Activated naive CD4-positive, alpha-beta T cell treated with anti-CD3 and anti-CD28 coated beads, Interleukin-2, amount 10 ng/mL, durations not matched to agents 7 days and 5 days (primary cell): ENCODE data around the gene ZBTB16.
A peak's percentile ranks its signal among the peaks of the same experiment; 100 is the strongest.

Experiments
- CTCF ChIA-PET: fragments of 350-600 bp; sonication (Branson Sonifier 250); formaldehyde crosslinking; loops from one replicate; lab custom pipeline; 2021; ENCODE audit warnings: antibody characterized with exemption; lab: Charles Lee
- DNase-seq: peaks from one replicate; pipeline ENCODE4 v3.0.0-alpha.2; 2020
- H3K27ac Mint-ChIP-seq: one replicate; pipeline ENCODE4 v1.8.0; 2021; ENCODE audit warnings: mild to moderate bottlenecking, moderate library complexity, mixed read lengths
- H3K27me3 Mint-ChIP-seq: one replicate; pipeline ENCODE4 v1.8.0; 2021; ENCODE audit warnings: mild to moderate bottlenecking, mixed read lengths
- H3K36me3 Mint-ChIP-seq: one replicate; pipeline ENCODE4 v1.8.0; 2021; ENCODE audit warnings: mixed read lengths
- H3K4me1 Mint-ChIP-seq: one replicate; pipeline ENCODE4 v1.8.0; 2021; ENCODE audit warnings: mixed read lengths
- H3K4me3 Mint-ChIP-seq: one replicate; pipeline ENCODE4 v1.8.0; 2021; ENCODE audit warnings: mild to moderate bottlenecking, moderate library complexity, mixed read lengths
- H3K9me3 Mint-ChIP-seq: one replicate; pipeline ENCODE4 v1.8.0; 2021; ENCODE audit warnings: mixed read lengths

The ZBTB16 gene

DNA sequence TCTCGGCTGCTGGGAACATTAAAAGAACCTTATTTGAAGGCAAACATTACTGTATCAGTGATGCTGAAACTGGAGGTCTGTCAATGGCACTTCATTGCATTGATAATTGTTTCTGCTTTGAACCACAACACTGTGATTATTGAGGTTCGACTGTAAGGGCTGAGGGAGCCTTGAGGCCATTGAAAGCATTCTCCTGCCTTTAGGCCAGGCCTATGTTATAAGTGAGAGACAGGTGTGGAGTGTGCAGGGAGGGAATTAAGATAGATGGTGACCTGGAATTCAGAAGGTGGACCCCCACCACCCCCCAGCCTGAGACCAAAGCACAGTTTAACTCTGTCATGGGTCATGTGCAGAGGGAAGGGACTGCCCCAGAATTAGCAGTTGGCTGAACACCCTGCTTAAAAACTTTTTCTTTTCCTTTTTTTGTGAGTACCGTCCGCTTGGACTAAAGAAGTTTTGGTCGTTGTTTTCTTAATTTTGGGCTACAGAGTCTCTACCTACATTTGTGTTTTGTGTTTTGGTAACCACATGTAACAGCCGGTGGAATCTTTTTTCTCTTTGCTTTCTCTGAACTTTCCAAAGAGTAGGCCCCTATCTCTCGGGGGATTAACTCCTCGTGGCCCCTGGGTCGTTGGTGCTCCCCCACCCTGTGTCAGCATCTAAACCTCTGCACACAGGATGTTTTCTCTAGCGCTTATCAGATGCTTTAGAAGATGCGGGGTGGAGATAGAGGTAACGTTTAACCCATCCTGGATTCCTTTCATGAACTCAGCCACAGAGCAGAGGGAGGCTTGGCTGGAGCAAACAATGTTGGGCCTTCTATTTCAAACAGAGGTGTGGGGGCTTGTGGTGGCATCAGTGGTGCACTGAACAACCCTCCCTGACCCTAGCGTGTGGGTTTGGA, 43.7 kb downstream of the ZBTB16 start:
- H3K4me3 Mint-ChIP-seq: peak overlapping the region; percentile 8
- peaks cover 39% of the 10 kb centered on the region for H3K4me1 Mint-ChIP-seq
- H3K9me3 Mint-ChIP-seq: no peaks in the 10 kb centered on the region
- peak; percentile 50 for DNase-seq
- peaks cover 40% of the 10 kb centered on the region for H3K27me3 Mint-ChIP-seq
- peak overlapping the region; percentile 84 for H3K27ac Mint-ChIP-seq
- CTCF ChIA-PET: no interaction called here
- peaks cover 1% of the 10 kb centered on the region for H3K36me3 Mint-ChIP-seq

DNA sequence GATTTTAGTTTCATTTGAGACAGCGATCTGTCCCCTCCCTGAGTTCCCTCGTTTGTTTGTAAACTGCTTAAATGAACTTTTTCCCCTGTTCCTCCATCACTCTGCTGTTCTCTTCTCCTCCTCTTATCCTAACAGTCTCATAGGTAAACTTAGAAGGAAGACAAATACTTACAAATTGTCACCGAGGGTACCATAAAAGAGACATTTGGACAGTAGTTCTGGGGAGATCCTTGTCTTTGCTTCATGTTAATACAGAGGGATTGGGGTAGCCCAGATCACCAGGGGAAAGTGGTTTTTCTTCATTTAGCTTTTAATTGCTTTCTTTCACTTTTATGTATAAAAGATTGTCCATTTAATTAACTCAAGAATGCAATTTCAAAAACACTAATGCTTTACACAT, 46.1 kb downstream of the ZBTB16 start:
- Mint-ChIP-seq H3K9me3 (no peaks in the 10 kb centered on the region), H3K27ac (no peak overlapping the region), H3K36me3 (peaks cover 1% of the 10 kb centered on the region), H3K4me1 (peaks cover 44% of the 10 kb centered on the region), H3K27me3 (peaks cover 48% of the 10 kb centered on the region), H3K4me3 (no peak overlapping the region)
- CTCF ChIA-PET: interaction anchor here (1.2 kb wide), 1 partner anchor 156 kb away, joined by 3 read pairs; no protein-coding TSS in a partner anchor
- no peak for DNase-seq

DNA sequence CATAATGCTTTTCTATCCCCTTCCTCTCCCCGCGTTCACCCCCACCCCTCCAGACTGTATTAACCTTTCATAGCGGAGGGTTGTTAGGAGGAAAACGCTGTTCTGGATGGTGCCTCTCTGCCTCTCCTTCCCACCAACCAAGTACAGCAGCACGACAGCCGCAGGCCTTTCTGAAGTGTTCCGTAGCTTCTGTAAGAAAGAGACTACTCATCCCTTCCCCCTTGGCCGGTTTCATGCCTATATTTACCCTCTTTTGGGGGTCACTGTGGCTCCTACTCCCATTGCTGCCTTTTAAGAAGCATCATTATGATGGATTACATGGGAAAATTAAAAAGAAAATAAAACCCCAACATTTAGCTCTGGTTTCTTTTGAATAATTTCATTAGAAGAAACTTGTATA, 46.5 kb downstream of the ZBTB16 start:
- Mint-ChIP-seq H3K4me1 (peaks cover 45% of the 10 kb centered on the region), H3K27ac (no peak overlapping the region), H3K27me3 (peaks cover 49% of the 10 kb centered on the region), H3K36me3 (peaks cover 1% of the 10 kb centered on the region), H3K4me3 (no peak overlapping the region), H3K9me3 (no peaks in the 10 kb centered on the region)
- DNase-seq: no peak
- CTCF ChIA-PET: interaction anchor here (1.2 kb wide), 1 partner anchor 155 kb away, joined by 3 read pairs; no protein-coding TSS in a partner anchor

DNA sequence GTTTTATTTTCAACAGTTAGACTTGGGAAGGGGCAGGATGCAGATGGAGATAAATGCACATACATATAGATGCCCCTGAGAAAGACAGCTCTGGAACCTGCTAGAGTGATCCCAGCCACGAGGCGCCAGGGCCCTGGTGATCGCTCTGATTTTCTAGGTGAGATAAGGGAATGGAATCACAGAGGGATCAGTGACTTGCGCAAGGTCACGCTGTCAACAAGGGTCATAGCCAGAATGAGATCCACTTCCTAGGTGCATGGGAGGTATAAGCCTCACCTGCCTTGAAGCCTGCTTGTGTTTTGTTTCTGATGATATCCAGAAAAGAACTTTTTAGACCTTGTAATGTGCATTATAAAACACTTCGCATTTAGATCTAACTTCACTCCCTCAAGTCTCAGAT, 47.5 kb downstream of the ZBTB16 start:
- H3K36me3 Mint-ChIP-seq: peaks cover 1% of the 10 kb centered on the region
- CTCF ChIA-PET: interaction anchor here (0.6 to 1.2 kb wide), 2 partner anchors 25 to 154 kb away, joined by 3 to 4 read pairs; no protein-coding TSS in a partner anchor
- DNase-seq: no peak
- H3K27me3 Mint-ChIP-seq: peaks cover 54% of the 10 kb centered on the region
- H3K4me3 Mint-ChIP-seq: no peak overlapping the region
- H3K27ac Mint-ChIP-seq: no peak overlapping the region
- H3K9me3 Mint-ChIP-seq: no peaks in the 10 kb centered on the region
- peaks cover 48% of the 10 kb centered on the region for H3K4me1 Mint-ChIP-seq

DNA sequence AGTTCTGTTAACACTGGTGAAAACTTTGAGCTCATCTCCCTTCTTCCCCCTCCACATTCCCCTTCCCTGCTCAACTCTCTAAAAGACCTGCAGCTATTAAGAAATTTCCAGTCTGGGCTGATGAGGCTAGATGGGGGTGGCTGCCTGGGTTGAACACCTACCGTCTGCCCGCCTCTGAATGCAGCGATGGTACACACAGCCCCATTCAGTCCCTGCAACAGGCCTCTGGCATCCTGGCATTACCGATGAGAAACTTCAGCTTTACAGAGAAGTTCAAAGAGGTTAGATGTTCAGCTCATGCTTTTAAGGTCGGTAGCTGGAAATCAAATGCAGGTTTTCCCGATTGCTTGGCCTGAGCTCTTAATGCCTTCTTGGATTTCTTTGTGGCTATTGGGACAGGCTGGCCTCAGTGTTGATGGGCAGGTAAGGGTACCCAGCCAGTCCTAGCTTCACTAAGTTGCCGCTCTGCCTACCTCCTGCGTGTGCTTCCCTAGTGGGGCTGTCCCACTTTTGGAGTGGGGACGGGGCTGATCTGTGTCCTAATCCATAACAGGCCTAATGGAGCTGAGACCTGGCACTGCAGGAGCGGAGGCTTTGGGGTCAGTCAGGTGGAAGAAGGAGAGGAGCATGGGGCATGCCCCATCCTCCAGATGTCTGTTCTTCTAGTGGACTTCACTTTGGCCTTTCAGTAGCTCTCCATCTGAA, 49.1 kb downstream of the ZBTB16 start:
- Mint-ChIP-seq H3K4me1 (peaks cover 32% of the 10 kb centered on the region), H3K9me3 (no peaks in the 10 kb centered on the region), H3K27ac (no peak overlapping the region), H3K4me3 (no peak overlapping the region), H3K36me3 (peaks cover 1% of the 10 kb centered on the region), H3K27me3 (peaks cover 69% of the 10 kb centered on the region)
- CTCF ChIA-PET: interaction anchor here (0.8 kb wide), 1 partner anchor 19 kb away, joined by 3 read pairs; no protein-coding TSS in a partner anchor
- no peak for DNase-seq

DNA sequence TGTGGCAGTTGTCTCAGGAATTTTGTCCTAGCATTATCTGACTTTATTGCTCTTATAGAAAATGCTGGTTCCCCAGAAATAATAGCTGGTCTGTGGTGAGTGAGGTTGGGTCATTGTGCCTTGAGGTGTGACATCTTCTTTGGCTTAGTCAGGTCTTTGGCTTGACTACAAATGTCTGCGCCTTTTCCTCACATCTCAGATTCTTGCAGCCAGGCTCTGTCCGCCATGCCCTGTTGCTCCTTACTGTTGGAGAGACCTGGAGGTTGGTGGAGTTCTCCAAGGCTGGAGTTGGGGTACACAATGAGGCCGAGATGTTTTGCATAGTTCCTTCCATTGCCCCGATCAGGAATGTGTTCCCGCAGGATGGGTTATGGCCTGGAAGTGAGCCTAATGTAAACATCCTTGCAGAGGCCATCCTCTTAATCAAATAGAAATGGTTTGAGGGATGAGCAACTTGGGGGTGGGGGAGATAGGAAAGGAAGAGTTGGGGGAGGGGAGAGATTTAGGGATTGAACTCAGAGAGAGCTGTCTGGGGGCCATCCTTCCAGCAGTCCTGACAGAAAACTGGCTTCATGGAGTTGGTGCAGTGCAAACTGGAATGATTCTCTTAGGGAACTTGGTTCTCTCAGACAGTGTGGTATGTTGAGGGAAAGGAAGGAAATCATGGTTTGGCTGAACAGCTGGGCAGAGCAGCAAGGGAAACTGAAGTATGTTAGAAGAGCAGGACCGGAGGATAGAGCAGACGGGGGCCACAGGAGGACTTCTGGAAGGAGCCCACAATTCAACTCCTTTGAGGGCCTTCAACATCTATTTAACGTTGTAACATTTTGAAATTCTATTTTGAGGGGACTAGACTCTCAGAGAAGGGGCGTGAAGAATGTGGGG, 49.9 kb downstream of the ZBTB16 start:
- DNase-seq: no peak
- Mint-ChIP-seq H3K4me3 (no peak overlapping the region), H3K27me3 (peaks cover 75% of the 10 kb centered on the region), H3K9me3 (no peaks in the 10 kb centered on the region), H3K27ac (no peak overlapping the region), H3K4me1 (peaks cover 24% of the 10 kb centered on the region), H3K36me3 (peaks cover 1% of the 10 kb centered on the region)
- CTCF ChIA-PET: no interaction called here

DNA sequence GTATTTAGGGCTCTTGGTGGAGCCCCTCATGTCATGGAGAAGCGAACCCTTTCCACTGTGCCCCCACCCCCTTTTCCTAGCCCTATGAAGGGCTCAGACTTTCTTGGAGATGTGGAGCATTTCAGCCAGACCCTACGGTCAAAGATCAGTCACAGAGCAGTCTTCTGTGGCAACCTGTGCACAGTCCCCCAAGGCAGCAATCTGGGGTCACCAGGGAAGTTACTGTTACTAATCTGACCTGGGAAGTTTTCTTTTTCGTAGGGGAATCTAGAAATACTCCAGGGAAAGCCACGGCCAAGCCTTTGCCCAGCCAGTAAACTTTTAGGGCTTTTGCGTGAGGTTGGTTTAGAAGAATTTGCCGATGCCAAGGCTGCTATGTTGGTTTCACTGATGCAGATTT, 50.6 kb downstream of the ZBTB16 start:
- no peak for DNase-seq
- H3K27ac Mint-ChIP-seq: no peak overlapping the region
- H3K9me3 Mint-ChIP-seq: no peaks in the 10 kb centered on the region
- H3K27me3 Mint-ChIP-seq: peaks cover 78% of the 10 kb centered on the region
- H3K36me3 Mint-ChIP-seq: peaks cover 1% of the 10 kb centered on the region
- peaks cover 18% of the 10 kb centered on the region for H3K4me1 Mint-ChIP-seq
- no peak overlapping the region for H3K4me3 Mint-ChIP-seq
- CTCF ChIA-PET: no interaction called here

DNA sequence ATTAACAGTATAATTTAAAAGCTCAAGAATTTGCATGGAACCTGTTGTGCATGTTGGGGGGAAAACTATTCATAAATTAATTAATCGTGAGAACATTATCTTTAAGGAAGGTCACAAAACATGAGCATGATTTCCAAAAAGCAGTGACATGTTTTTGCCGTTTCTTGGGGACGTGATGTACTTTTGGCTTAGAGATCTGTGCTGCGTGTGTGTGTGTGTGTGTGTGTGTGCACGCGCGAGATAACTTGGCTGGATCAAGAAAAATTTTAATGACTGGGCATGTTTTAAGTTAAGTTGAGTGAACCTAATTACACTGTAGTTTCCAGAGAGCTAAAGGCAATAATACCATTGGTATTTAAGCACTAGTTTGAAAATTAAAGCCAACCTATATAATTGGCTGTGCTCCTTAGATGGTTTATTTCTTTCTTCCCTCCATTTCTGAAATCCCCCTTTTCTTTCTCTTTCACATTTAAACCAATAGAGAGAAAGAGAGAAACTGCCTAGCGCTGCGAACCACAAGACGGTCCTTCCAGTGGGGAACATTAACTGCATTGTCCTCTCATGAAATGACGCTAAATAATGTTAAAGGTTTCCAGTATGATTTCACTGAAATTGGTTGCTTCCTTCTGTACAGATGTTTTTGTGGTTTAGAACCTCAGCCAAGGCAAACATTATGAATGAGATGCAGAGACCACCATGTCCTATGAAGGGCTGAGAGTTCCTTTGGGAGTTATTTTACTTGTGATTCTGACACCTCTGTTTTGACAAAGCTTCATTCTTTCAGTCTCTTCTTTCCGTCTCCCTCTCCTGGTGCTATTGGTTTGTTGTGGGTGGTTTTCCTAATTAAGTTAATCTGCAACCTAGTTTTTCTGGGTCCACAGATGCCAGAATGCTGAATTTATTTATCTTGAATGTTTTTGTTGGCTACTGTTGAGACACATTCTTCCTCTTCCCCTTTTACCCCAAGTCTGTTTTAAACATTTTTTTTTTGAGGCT, 51.7 kb downstream of the ZBTB16 start:
- no peaks in the 10 kb centered on the region for H3K9me3 Mint-ChIP-seq
- no peak for DNase-seq
- peaks cover 86% of the 10 kb centered on the region for H3K27me3 Mint-ChIP-seq
- H3K27ac Mint-ChIP-seq: no peak overlapping the region
- CTCF ChIA-PET: no interaction called here
- H3K4me3 Mint-ChIP-seq: no peak overlapping the region
- peaks cover 14% of the 10 kb centered on the region for H3K4me1 Mint-ChIP-seq
- H3K36me3 Mint-ChIP-seq: no peaks in the 10 kb centered on the region

DNA sequence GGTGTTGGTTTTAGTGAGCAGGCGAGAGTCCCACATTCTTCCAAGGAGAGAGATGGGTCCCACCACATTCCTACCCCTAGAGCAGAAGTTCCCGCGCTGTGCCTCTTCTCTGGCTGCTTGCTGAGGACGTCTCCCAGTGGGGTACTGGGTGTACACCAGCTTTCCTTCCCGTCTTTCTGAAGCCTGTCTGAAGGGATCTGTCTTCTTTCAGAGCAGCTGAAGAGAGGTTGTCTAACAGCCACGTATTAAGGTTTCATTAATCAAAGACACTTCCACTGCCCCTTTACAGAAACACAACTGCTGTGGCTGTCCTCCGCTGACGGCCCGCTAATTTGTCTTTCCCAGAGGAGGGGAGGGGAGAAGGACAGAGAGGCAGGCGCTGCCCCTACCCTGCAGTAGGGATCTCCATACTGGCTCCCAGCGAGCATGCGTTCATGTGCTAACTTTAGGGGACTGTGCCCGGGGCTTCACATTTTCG, 56.0 kb downstream of the ZBTB16 start:
- CTCF ChIA-PET: no interaction called here
- no peak for DNase-seq
- Mint-ChIP-seq H3K4me1 (peaks cover 6% of the 10 kb centered on the region), H3K36me3 (no peaks in the 10 kb centered on the region), H3K27ac (no peak overlapping the region), H3K27me3 (peaks cover 73% of the 10 kb centered on the region), H3K9me3 (no peaks in the 10 kb centered on the region), H3K4me3 (no peak overlapping the region)

DNA sequence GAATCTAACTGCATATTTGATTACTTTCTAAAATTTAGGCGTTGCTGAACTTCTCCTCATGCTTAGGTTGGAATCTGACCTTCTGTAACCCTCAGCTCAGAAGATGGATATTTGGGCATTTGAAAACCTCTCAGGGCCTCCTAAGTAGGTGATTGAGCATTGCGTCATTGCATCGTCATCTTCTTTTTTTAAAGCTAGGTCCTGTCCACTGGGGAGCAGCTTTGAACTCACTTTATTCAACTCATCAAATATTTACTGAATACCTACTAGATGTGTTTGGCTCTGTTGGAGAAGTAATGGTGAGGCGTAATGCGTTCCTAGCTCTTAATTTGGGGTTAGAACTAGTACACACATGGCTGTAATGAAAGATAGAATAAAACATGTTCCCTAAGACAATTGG, 56.8 kb downstream of the ZBTB16 start:
- Mint-ChIP-seq H3K27me3 (peaks cover 73% of the 10 kb centered on the region), H3K4me1 (peaks cover 2% of the 10 kb centered on the region), H3K36me3 (no peaks in the 10 kb centered on the region), H3K27ac (no peak overlapping the region), H3K4me3 (no peak overlapping the region), H3K9me3 (no peaks in the 10 kb centered on the region)
- CTCF ChIA-PET: interaction anchor here (0.6 kb wide), 1 partner anchor 100 kb away, joined by 3 read pairs; no protein-coding TSS in a partner anchor
- DNase-seq: no peak

DNA sequence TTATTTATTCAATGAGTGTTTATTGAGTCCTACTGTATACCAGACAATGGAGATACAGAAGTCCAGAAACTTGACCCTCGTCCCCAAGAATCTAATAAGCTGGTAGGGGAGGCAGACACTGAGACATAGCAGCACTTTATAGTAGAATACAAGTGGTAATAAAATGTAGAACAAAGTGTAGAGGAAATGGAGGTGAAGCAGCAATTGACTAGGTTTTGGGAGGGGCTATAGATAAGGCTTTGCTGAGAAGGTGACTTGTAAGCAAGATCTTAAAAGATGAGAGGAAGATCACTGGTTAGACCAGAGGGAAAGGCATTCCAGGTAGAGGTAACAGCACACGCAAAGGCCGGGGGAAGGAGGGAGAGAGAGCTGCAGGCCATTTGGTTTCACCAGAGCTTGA, 57.3 kb downstream of the ZBTB16 start:
- H3K27me3 Mint-ChIP-seq: peaks cover 69% of the 10 kb centered on the region
- H3K27ac Mint-ChIP-seq: no peak overlapping the region
- no peak overlapping the region for H3K4me3 Mint-ChIP-seq
- CTCF ChIA-PET: interaction anchor here (0.6 kb wide), 1 partner anchor 101 kb away, joined by 3 read pairs; no protein-coding TSS in a partner anchor
- H3K36me3 Mint-ChIP-seq: no peaks in the 10 kb centered on the region
- no peaks in the 10 kb centered on the region for H3K9me3 Mint-ChIP-seq
- no peaks in the 10 kb centered on the region for H3K4me1 Mint-ChIP-seq
- DNase-seq: no peak

DNA sequence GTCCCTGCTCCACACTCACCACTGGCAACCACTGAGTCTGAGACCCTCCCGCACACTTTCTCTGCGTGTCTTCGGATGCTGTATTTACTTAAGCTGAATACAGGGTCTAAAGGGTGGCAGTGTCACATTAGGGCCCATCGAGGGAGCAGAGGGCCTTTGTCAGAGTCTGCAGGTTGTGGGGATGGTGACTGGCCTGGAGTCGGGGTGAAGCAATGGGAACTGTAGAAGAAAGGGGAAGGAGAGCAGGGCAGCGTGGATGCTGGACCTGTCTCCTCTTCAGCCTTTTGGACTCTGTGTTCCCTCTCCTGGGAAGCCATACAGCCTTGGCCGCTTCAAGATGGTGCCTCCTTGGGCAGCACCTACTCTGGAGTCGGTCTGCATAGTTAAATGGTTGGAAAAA, 61.1 kb downstream of the ZBTB16 start:
- peaks cover 53% of the 10 kb centered on the region for H3K27me3 Mint-ChIP-seq
- no peaks in the 10 kb centered on the region for H3K36me3 Mint-ChIP-seq
- no peaks in the 10 kb centered on the region for H3K4me1 Mint-ChIP-seq
- H3K9me3 Mint-ChIP-seq: no peaks in the 10 kb centered on the region
- H3K4me3 Mint-ChIP-seq: no peak overlapping the region
- DNase-seq: no peak
- no peak overlapping the region for H3K27ac Mint-ChIP-seq
- CTCF ChIA-PET: no interaction called here

DNA sequence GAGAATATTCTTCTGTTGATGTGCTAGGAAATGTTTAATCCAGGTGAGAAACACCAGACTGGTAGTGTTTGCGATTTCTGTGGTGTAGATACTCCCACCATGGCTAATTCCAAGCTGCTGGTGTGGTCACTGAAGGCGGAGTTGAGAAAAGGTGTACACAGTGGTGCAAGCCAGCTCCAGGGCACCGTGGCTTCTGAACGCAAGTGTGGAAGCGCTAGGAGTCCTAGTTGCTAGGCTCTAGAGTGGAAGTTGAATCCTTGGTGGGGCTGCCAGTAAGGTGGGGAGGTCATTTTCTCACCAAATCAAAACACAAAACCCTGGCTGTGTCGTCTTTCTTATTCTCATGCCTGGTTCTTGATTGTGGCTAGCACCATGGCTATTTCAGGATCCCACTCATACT, 61.6 kb downstream of the ZBTB16 start:
- H3K27me3 Mint-ChIP-seq: peaks cover 51% of the 10 kb centered on the region
- no peaks in the 10 kb centered on the region for H3K36me3 Mint-ChIP-seq
- no peaks in the 10 kb centered on the region for H3K4me1 Mint-ChIP-seq
- no peak overlapping the region for H3K4me3 Mint-ChIP-seq
- no peak for DNase-seq
- no peaks in the 10 kb centered on the region for H3K9me3 Mint-ChIP-seq
- no peak overlapping the region for H3K27ac Mint-ChIP-seq
- CTCF ChIA-PET: no interaction called here
